Neuron (in vitro differentiated cells): ENCODE measurements around the gene CDC20.
"Not testable (repeated sequence)": the region's sequence is repeated elsewhere in the genome, so short reads cannot be mapped to it uniquely, and the experiment has no call there.

ENCODE experiments used
- H2AFZ ChIP-seq: one replicate; pipeline ENCODE4 v1.6.1; 2013; ENCODE audit warnings: low read depth, mild to moderate bottlenecking, inconsistent platforms, low read length, moderate library complexity
- H3K27me3 ChIP-seq: one replicate; pipeline ENCODE4 v1.6.1; 2013; ENCODE audit warnings: low read length; ENCODE audit not compliant: insufficient read depth
- H3K36me3 ChIP-seq: one replicate; pipeline ENCODE4 v1.6.1; 2013; ENCODE audit warnings: low read length; ENCODE audit not compliant: insufficient read depth
- H3K4me1 ChIP-seq: one replicate; pipeline ENCODE4 v1.6.1; 2013; ENCODE audit warnings: low read length; ENCODE audit not compliant: insufficient read depth
- H3K4me3 ChIP-seq: 2 replicates; pipeline ENCODE4 v1.5.1; 2013; ENCODE audit warnings: mild to moderate bottlenecking, low read length, moderate library complexity
- H3K9me3 ChIP-seq: one replicate; pipeline ENCODE4 v1.6.1; 2013; ENCODE audit warnings: low read length

The CDC20 gene

GRCh38 chr1:43387976-43388599, 29.3 kb downstream of the CDC20 start:
- H3K36me3 ChIP-seq = peaks cover 38% of the 10 kb centered on the region
- H2AFZ ChIP-seq = no peak overlapping the region
- H3K9me3 ChIP-seq = no peaks in the 10 kb centered on the region
- H3K27me3 ChIP-seq = no peaks in the 10 kb centered on the region
- H3K4me1 ChIP-seq = peaks cover 14% of the 10 kb centered on the region
- H3K4me3 ChIP-seq = peak overlapping the region; percentile 76

GRCh38 chr1:43388613-43389012, 29.8 kb downstream of the CDC20 start:
- Histone ChIP-seq H2AFZ (no peak overlapping the region), H3K4me1 (peaks cover 14% of the 10 kb centered on the region), H3K27me3 (no peaks in the 10 kb centered on the region), H3K4me3 (peak overlapping the region; percentile 76), H3K9me3 (no peaks in the 10 kb centered on the region), H3K36me3 (peaks cover 35% of the 10 kb centered on the region)

GRCh38 chr1:43389326-43390313, 30.8 kb downstream of the CDC20 start, which contains the start of the genes MED8 and SZT2:
Gene MED8 (minus strand): TSS chr1:43389800. CDS start chr1:43389764, 36 bp downstream.
Gene SZT2 (plus strand): TSS chr1:43389899. CDS start chr1:43389969, 70 bp downstream.
- Histone ChIP-seq H2AFZ (peak within 1 kb of the TSS; percentile 7), H3K4me3 (peak within 1 kb of the TSS; percentile 76), H3K36me3 (peaks cover 25% of the 10 kb centered on the region), H3K4me1 (peaks cover 14% of the 10 kb centered on the region), H3K27me3 (no peaks in the 10 kb centered on the region), H3K9me3 (no peaks in the 10 kb centered on the region)

- peaks cover 14% of the 10 kb centered on the region for H3K36me3 ChIP-seq
- no peak overlapping the region for H3K4me3 ChIP-seq
- peaks cover 14% of the 10 kb centered on the region for H3K4me1 ChIP-seq
- no peaks in the 10 kb centered on the region for H3K27me3 ChIP-seq
- peaks cover 9% of the 10 kb centered on the region for H3K9me3 ChIP-seq
- H2AFZ ChIP-seq = no peak overlapping the region
Observed at GRCh38 chr1:43392702-43393101, 33.9 kb downstream of the CDC20 start.

GRCh38 chr1:43395523-43395922, 36.7 kb downstream of the CDC20 start:
- H3K4me1 ChIP-seq = peaks cover 3% of the 10 kb centered on the region
- no peaks in the 10 kb centered on the region for H3K27me3 ChIP-seq
- H3K4me3 ChIP-seq = no peak overlapping the region
- peaks cover 9% of the 10 kb centered on the region for H3K9me3 ChIP-seq
- H2AFZ ChIP-seq = no peak overlapping the region
- peaks cover 14% of the 10 kb centered on the region for H3K36me3 ChIP-seq

GRCh38 chr1:43396059-43396458, 37.3 kb downstream of the CDC20 start:
- Histone ChIP-seq H3K4me3 (no peak overlapping the region), H2AFZ (no peak overlapping the region), H3K9me3 (peaks cover 9% of the 10 kb centered on the region), H3K27me3 (no peaks in the 10 kb centered on the region), H3K4me1 (no peaks in the 10 kb centered on the region), H3K36me3 (peaks cover 14% of the 10 kb centered on the region)

GRCh38 chr1:43398227-43398626, 39.4 kb downstream of the CDC20 start:
- Histone ChIP-seq H2AFZ (no peak overlapping the region), H3K4me3 (no peak overlapping the region), H3K4me1 (no peaks in the 10 kb centered on the region), H3K27me3 (no peaks in the 10 kb centered on the region), H3K36me3 (peaks cover 19% of the 10 kb centered on the region), H3K9me3 (peaks cover 9% of the 10 kb centered on the region)

- H3K9me3 ChIP-seq, H2AFZ ChIP-seq, H3K4me3 ChIP-seq, H3K27me3 ChIP-seq, H3K4me1 ChIP-seq: not testable (repeated sequence)
- H3K36me3 ChIP-seq = peaks cover 39% of the 10 kb centered on the region
Observed at GRCh38 chr1:43400441-43400840, 41.7 kb downstream of the CDC20 start.

GRCh38 chr1:43402089-43402865, 43.5 kb downstream of the CDC20 start:
- H3K27me3 ChIP-seq = no peaks in the 10 kb centered on the region
- H3K36me3 ChIP-seq = peaks cover 42% of the 10 kb centered on the region
- no peak overlapping the region for H2AFZ ChIP-seq
- no peaks in the 10 kb centered on the region for H3K9me3 ChIP-seq
- no peaks in the 10 kb centered on the region for H3K4me1 ChIP-seq
- H3K4me3 ChIP-seq = no peak overlapping the region

GRCh38 chr1:43404353-43404752, 45.6 kb downstream of the CDC20 start:
- peaks cover 51% of the 10 kb centered on the region for H3K36me3 ChIP-seq

GRCh38 chr1:43405219-43405875, 46.6 kb downstream of the CDC20 start:
- Histone ChIP-seq H2AFZ (no peak overlapping the region), H3K27me3 (no peaks in the 10 kb centered on the region), H3K4me1 (no peaks in the 10 kb centered on the region), H3K4me3 (no peak overlapping the region), H3K36me3 (peaks cover 53% of the 10 kb centered on the region), H3K9me3 (no peaks in the 10 kb centered on the region)

More at GRCh38 chr1:43404353-43404752, 45.6 kb downstream of the CDC20 start:
- no peaks in the 10 kb centered on the region for H3K27me3 ChIP-seq
- H3K4me3 ChIP-seq = no peak overlapping the region
- H3K9me3 ChIP-seq = no peaks in the 10 kb centered on the region
- H3K4me1 ChIP-seq = no peaks in the 10 kb centered on the region
- no peak overlapping the region for H2AFZ ChIP-seq

GRCh38 chr1:43405876-43406234, 47.1 kb downstream of the CDC20 start:
- Histone ChIP-seq H3K4me3 (no peak overlapping the region), H2AFZ (no peak overlapping the region), H3K4me1 (no peaks in the 10 kb centered on the region), H3K27me3 (no peaks in the 10 kb centered on the region), H3K36me3 (peaks cover 53% of the 10 kb centered on the region), H3K9me3 (no peaks in the 10 kb centered on the region)
